HG03571 (cell line): ENCODE measurements around the gene CCR6.
A peak's percentile ranks its signal among the peaks of the same experiment; 100 is the strongest.

Experiments used
- ATAC-seq: cut with Tn5 transposase; IDR thresholded peaks from one replicate; pipeline ENCODE4 v1.9.1; 2021; ENCODE audit not compliant: unreplicated experiment

Gene CCR6

DNA sequence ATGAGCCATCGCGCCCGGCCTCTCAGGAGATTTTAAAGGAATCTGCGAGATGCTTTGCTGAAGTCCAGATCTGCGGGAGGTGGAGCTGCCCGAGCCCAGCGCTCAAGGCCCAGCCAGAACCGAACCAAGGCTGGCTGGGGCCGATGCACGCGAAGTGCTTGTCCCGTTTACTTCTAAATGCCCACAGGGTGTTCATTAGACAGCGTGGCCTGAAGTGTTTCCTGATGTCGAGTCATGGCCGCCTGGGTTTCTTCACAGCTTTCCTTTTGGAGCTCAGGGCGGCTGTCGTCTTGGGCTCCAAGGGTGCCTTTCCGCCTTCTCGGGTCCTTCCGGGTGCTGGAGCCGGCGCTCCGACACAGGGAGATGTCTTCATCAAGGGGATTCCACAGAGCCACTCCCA is 25.1 kb upstream of the CCR6 start:
- no peak for ATAC-seq

DNA sequence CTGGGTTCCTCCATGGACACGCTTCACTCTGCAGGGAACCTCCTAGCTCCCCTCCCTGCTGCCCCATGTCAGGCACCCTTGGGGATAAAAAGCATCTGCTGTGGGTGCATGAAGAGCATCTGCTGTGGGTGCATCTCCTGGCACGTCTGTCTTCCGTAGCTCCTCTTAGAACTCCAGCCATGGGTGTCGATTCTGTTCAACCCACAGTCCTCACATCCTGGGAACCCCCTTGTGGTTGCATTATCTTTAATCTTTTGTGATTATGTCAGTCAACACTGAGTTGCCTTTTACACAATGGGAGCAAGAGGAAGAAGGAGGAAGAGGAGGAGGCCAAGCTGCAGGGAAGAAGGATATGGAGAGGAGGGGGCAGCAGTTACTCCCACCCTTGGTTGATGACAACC is 24.1 kb upstream of the CCR6 start:
- no peak for ATAC-seq

DNA sequence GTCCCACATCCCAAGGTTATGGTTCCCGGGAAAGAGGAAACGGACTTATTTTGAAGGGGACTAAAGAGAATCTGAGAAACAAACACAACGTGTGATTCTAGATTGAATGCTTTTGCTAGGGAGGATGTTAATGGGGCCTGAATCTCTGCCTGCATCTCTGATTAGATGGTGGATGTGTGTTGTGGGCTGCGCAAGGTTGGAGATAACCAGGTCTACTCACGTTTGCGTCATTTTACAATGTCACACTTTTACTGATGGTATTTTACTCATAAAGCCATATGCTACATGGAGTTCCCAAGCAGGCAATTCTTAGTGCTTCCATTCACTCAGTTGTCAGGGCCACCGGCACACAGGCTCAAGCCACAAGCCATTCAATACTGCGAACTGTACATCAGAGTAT is 23.2 kb upstream of the CCR6 start:
- no peak for ATAC-seq

DNA sequence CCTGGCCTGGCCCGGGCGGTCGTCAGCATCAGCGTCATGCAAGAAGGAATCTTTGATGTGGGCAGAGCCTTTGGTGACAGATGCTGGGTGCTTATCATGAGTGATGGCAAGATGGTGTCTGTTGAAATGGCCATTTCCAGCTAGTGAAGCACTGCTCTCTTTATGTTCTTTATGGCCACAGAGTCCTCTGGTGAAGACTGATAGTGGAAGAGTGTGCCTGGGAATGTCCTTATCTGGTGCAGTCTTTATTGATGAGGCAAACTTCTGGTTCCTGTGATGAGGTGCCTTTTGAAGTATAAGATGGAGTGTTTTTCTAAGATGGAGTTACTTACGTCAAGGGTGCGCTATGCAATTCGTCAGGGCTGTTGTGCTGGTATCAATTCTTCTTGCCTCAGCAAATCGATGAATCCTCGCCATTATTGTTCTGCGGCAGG is 22.6 kb upstream of the CCR6 start:
- ATAC-seq, result no peak

DNA sequence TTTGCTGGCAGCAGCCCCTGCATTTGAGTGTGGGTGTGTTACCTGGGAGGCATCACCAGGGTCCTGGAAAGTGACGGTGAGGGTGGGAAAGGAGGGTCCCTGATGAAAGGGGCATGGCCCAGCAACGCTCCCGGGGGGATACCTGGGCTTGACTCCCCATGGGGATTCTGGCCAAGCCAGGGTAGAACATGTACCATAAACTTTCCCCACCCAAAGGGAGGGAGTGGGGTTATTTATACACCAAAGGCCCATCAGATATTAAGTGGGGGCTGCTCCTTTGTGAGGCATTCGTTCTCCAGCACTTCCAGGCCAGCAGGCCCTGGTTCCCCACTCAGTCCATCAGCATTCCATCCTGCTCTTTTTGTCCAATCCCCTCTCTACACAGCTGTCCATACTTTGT is 20.6 kb upstream of the CCR6 start:
- ATAC-seq, result no peak

DNA sequence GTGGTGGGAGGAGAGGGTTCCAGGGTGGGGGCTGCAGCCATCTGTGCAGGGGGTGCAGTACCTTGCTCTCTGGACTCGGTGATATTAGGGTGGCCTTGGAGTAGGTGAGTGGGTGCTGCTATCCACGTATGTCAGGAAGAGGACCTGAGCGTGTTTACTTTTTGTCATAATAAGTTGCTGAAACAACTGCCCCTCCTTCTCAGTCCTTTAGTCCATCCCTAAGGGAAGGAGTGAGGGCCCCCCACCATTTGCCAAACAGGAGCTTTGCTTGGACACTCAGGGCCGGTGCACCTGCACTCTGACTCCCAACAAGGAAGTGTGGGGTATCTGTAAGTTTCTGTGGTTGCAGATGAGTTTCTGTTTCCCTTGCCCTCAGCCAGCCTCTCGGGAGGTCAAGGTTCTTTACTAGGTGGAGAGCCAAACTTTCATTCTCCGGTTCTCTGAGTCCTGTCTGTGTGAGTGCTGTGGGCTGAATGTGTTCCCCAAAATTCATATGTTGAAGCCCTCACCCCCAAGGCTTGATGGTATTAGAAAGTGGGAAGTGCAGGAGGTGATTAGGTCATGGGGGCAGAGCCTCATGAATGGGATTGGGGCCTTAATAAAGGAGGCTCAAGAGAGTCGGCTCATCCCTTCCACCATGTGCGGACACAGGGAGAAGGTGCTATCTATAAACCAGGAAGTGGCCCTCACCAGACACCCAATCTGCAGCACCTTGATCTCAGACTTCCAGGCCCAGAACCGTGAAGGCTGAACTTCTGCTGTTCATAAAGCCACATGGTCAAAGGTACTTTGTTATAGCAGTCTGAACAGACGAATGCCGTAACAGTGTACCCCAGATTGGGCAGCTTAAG is 19.6 kb upstream of the CCR6 start:
- peak; percentile 95 for ATAC-seq

DNA sequence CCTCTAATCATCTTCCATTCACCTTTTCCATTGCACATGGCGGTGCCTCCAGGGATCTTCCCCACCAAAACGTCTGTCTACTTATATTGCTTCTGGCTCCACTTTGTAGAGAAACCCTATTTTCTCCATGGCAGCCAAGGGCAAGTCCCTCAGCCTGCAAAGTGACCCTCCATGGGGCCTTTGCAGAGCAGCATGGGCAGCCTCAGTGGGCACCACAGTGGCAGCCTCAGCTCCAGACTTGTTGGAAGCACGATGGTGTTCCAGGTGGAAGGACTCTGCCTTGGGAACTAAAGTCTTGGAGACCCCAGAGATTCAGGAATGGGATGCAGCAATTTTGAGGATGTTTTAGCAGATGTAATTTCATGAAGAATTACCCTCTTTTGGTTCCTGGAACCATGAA is 18.5 kb upstream of the CCR6 start:
- ATAC-seq, result no peak

DNA sequence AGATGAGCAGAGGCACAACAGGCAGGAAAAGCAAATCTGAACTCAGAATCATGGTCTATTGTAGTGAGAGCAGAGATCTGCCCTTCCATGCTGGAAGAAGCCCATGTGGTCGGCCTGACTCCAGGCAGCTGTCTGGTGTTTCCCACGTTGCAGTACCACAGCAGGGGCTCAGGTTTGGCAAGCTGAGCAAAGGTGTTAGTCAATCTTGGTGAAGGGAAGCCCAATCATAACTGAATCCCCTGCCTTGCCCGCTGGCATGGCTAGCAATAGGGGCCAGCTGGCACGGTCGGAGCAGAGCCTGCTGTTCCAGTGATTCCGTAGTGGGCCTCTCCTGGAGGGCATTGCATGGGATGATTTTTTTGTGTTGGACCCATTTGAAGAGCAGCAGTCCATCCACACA is 17.8 kb upstream of the CCR6 start:
- ATAC-seq, result no peak

DNA sequence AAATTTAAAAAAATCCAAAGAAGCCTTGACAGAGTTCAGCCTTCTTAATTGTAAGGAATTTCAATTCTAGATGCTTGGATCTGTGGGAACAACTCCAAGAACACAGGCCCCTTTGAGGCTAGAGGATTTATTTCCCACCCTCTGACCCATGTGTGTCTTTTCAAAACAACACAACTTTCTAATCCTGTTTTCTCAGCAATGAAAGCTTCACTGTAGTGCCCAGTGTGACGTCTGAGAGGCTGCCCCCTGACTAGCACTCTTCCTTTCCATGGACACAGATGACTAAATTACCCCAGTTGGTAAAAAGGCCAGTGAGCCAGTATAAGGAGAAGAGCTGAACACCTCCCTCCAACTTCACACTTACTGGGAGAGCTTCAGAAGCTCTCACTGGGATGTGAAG is 16.5 kb upstream of the CCR6 start:
- ATAC-seq, result no peak

DNA sequence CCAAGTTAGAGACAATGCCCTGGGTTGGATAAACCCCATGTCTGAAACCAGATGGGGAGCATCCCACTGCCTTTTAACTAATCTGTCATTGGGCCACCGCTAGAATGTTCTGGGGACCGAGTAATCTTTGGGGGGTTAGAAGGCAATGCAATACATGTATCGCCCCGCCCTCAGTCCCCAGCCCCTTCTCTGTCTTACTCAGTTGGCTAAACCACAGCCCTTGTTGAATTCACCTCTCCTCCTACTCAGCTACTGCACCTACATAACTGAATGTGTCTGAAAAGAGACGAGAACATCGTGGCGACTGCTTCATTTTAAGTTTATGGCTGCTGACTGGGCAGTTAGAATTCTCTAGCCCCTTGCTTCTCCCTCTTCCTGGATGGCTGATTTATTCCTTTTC is 15.1 kb upstream of the CCR6 start:
- no peak for ATAC-seq

DNA sequence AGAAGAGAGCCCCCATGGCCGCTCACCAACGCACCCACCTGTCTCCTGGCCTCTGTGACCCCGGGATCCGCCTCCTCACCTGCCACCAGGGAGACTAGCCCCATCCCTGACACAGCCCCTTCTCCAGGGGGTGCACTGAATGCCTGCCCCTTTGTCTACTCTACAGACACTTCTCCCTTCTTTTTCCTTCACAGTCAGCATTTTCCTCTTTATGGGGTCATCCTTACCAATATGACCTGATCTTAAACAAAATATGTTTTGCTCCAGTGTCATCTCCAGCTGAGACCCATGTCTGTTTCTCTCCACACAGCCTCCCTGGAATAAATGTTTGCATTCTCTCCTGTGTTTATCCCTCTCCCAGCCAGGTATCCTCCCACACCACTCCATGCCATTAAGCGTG is 14.6 kb upstream of the CCR6 start:
- no peak for ATAC-seq

DNA sequence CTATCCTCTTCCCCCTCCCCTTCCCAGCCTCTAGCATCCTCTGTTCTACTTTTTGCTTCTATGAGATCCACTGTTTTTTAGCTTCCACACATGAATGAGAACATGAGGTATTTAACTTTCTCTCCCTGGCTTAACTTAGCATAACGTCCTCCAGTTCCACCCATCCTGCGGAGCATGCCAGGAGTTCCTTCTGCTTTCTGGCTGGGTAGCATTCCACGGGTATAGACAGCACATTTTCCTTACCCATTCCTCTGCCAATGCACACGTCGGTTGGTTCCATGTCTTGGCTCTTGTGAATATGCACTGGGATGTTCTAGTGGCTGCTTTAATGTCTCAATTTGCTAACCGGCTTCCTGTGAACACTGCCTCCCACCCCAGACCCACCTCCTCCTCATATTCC is 13.2 kb upstream of the CCR6 start:
- ATAC-seq, result no peak

DNA sequence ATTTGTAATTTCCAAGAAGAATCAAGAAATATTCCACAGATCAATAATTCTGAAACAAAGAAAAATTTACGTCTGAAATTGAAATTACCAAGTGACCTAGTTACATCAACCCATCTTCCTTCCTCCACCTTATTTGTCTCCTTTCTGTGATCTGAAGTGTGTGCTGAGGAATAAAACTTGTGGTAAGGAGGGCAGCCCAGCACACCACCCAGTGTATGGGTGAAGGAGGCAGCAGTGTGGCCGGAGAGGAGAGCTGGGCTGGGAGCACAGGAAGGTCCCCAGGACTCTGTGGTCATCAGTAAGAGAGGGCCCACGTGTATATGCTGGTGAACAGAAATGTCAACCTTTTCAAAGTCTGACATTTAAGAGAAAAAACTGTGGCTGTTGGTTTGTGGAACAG is 11.3 kb upstream of the CCR6 start:
- ATAC-seq, result no peak

DNA sequence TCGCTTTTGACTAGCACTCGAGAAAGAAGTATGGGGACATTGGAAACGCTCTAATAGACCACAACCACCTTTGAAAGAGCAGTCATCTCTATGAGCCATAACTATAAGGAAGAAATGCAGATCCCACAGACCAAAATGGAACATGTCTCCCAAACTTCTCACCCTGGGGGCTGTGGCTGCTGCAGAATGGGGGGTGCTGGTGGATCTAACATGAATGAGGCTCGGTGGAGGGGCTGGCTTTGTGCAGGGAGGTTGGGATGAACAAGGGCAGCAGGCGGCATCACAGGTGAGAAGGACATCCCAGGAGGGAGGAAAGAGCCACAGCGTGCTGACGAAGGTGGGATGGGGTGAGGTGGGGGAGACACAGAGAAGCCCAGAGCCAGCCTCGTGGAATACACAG is 10.5 kb upstream of the CCR6 start:
- ATAC-seq, result no peak

DNA sequence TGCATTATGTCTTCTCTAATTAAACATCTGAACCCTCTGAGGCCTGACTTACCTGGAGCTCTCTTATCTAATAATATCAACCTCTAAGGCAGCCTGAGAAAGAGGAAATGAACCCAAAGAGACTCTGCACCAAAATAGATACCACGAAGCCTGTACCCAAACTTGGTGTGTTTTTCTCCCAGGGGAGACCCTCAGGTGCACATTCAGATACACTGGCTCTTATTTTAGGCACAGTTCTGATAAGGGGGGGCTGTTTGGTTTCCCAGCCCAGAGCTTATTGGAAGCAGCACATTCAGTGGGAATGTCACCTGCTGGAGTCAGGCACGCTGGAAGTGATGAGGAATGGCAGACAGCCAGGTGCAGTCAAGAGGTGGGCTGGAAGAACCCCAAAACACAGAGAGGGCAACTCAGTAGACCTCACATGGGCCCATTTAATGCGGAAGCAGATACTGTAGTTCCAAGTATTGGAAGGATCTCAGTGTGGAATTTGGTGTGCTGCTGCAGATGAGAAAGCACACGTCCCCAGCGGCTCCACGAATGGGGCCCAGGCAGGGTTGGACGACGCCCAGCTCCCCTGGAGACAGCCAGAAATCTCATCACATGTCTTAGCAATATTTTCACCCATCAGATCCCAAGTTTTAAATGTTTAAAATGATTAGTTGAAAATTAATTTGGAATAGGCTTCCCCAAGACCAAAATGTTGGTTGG is 9.7 kb upstream of the CCR6 start:
- ATAC-seq, result peak; percentile 46

DNA sequence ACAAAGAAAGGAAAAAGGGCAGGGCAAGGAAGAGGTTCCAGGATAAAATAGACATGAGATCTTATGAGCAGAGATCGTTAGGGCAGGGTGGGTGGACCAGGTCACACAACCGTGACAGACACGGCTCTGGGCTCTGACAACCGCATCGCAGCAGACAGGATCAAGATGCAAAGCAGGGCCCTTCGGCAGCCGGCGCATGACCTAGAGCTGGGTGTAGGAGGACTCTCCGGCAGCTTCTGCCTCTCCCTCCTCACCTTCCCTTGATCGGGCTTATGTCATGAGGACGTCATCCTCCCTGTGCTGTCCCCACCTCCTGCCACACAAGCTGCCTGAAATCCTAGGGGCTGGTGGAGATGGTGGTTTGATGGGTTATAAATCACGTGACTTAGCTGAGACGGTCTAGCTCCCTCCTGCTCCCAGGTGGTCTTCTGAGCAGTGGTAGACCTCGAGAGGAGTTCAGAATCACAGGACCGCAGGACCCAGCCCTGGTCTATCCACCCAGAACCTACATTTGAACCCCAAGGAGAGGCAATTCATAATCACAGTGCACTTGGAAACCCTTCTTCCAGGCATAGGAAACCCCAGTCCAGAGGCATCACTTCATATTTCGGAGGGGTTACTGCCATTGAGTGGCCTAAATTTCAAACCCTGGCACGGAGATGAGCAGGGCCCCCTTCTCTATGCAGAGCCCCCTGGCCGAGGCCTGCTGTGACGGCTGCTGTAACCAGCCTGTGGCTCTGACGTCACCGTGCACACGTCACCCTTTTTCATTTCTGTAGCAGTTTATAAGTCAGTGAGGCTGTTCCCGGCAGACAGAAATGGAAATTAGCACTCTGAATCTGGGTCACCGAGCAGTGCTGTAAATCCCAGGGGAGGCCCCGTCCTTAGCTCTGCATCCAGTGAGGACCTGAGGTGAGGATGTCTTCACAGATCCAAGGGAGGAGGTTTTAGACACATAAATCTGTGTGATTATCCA is 8.7 kb upstream of the CCR6 start:
- ATAC-seq, result peak; percentile 85

DNA sequence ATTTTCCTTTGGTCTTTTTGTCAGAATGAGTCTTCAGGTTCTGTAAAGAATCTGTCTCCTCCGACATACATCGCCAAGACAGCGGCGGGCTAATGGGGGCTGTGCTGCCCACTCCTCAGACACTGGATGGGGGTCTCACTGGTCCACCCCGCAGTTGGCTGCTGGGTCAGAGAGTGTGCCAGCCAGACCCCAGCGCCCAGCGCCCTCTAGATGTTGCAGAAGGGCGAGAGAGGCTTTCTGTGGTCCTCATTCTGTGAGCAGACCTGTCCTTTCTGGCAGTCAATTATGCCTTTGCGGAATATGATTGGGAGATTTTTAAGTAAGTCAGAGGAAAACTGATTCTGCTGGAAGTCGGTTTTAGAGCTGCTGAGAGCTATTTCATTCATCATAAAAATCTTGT is 7.8 kb upstream of the CCR6 start:
- ATAC-seq, result no peak

DNA sequence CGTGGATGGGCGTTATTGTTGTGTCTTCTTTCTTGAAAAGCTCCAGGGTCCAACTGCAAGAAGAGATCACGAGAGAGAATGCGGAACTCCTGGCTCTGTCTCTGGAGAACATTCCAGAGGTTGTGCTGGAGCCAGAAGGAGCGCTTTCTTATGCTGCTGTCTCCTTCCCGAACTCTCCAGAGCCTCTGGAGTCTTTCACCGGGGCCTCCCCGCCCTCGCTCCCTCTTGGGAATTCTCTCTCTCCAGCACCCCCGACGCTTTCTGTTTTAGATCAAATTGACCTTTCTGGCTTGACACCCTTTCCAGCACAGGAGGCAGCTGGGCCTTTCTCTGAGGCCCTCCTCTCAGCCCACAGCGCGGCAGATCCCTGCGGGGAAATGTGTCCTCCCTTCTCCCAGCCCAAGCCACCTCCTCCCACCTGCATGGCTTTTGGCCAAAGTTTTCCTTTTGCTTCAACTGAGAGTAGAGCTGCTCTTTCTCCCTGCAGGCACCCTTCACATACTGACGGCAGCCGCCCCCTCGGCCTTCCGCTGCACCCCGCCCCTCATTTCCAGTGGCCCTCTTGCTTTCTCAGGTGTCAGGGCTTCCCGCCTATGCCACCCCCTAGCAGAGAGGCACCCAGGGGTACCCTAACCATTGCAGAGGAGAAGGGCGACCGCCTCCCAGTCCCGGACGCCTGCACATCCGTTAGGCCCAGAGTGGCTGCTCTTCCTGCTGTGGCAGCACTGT is 6.6 kb upstream of the CCR6 start:
- no peak for ATAC-seq

DNA sequence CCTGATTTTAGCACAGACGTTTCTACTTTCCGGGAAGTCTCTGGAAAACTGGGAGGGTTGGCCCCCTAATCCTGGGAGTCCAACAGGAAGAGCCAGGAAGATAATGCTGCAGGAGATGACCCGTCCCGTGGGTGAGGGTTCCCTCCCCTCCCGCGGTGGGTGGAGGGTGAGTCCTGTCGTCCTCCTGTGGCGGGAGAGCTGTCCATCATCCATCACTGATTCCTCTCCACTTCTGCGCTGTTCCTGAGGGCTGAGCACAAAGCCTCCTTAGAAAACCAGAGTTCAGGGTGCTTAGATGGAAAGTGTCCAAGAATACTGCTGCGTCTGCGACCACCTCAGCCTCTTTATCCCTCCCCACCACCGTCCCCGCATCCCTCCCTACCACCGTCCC is 6.1 kb upstream of the CCR6 start:
- ATAC-seq, result no peak

DNA sequence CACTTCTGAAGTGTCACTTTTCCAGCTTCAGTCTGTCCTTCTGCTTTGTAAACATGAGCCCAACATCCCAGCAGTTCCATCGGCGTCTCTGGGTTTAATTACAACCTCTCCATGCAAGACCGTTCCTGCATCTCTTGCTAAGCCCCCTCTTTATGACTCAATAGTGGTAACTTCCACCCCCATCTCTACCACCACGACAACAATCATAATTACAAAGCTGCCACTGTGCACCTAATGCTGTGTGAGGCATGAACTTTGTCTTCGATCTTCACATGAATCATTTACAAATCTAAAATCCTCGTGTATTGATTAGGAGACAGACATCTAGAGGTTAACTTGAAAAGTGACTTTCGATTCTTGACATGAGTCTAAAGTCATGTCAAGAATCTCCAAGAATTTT is 4.9 kb upstream of the CCR6 start:
- ATAC-seq, result no peak

DNA sequence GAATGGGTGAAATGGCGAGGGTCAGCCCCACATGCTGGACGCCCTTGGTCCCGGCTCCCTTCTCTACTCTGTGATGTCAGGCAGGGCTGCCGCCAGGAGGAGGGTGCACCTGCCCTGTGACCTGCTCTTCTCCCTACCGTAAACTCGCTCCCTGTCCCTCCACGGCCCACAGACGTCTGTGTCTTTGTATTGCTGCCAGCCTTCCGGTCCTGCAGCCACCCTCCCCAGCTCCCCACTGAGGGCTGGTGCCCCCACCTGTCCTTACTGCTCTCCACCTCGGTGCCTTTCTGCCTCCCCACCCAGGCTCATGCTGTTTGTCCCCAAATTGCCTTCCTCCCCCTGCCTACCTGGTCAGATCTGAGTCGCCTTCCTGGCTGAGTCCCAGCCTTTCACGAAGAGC is 4.1 kb upstream of the CCR6 start:
- ATAC-seq, result no peak
